Measurements from ENCODE around the gene SPOPL.

DNA sequence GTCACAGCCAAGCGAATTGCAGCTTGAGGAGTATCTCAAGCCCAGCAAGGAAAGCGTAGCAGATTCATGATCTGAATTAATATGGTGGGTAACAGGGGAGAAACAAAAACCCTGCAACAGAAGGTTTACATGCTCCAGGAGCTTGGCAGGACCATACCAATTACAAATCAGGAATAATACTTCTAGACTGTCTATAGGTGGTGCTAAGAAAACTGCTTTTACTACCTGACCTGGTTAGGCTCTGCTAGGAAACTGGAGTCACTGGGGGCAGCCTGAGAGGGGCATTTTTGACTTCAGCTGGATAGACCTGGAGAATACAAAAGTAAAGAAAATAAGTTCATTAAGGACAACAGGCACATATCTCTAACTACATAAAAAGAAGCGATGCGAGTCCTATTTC, 24.6 kb upstream of the SPOPL start:
- TF ChIP-seq, protein P1, sequence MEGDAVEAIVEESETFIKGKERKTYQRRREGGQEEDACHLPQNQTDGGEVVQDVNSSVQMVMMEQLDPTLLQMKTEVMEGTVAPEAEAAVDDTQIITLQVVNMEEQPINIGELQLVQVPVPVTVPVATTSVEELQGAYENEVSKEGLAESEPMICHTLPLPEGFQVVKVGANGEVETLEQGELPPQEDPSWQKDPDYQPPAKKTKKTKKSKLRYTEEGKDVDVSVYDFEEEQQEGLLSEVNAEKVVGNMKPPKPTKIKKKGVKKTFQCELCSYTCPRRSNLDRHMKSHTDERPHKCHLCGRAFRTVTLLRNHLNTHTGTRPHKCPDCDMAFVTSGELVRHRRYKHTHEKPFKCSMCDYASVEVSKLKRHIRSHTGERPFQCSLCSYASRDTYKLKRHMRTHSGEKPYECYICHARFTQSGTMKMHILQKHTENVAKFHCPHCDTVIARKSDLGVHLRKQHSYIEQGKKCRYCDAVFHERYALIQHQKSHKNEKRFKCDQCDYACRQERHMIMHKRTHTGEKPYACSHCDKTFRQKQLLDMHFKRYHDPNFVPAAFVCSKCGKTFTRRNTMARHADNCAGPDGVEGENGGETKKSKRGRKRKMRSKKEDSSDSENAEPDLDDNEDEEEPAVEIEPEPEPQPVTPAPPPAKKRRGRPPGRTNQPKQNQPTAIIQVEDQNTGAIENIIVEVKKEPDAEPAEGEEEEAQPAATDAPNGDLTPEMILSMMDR (conservative IDR thresholded peaks at IDR 0.05) = no peak
- no peak for TF ChIP-seq EZH2 (IDR thresholded peaks at IDR 0.05; ENCODE audit: low read depth)

Data from PC-9 (cell line).